ENCODE measurements around the gene ABCB6. TPM values are rescaled to one million over a fixed set of nuclear protein-coding genes. Genes with fewer than 3 reads are reported as not detected.

The ABCB6 gene
- total RNA-seq, 4 donors from 2014 or later, result 18.0 to 42.1 (median 33.3) TPM

DNA sequence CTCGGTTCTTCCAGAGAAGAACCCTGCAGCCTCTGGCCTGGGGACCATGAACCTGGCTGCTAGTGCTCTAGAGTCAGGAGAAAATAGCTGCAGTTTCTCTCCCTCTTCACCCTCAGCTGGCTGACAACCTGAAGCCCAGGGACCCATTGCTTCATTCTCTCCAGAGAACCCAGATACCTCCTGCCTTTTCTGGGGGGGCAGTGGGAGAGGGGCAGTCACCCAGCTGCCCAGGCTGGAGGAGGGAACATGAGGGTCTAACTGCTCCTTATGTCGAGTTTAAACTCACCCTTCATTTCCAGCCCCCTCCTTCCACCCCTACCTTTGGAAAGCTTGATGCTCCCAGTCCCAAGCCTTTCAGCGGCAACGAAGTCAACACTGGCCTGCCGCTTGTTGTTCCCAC, 19.8 kb downstream of the ABCB6 start:
- no peaks in the 10 kb centered on the region for H3K27me3 ChIP-seq
- H3K9me3 ChIP-seq, result no peaks in the 10 kb centered on the region
- no peak overlapping the region for H3K27ac ChIP-seq
- TF ChIP-seq POLR2A (IDR thresholded peaks at IDR 0.05) (no peak), CTCF (IDR thresholded peaks at IDR 0.05) (no peak)
- DNase-seq, result peak in 1 of 3 donors; percentile 26
- H3K4me3 ChIP-seq, result no peak overlapping the region
- no peaks in the 10 kb centered on the region for H3K36me3 ChIP-seq
- H3K4me1 ChIP-seq, result no peaks in the 10 kb centered on the region

DNA sequence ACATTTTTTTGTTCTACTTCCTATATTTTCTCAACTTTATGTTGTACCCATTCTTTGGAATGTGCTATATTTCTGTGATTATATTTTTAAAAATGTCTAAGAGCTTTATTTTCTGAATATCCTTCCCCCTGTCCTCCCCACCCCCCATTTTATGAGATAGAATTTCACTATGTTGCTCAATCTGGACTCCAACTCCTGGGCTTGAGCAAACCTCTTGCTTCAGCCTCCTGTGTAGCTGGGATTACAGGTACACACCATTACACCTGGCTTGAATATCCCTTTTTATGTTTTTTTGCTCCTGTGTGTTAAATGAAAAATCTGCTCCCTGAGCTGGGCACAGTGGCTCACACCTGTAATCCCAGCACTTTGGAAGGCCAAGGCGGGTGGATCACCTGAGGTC, 21.4 kb downstream of the ABCB6 start:
- no peaks in the 10 kb centered on the region for H3K9me3 ChIP-seq
- H3K4me1 ChIP-seq, result no peaks in the 10 kb centered on the region
- TF ChIP-seq CTCF (IDR thresholded peaks at IDR 0.05) (no peak), POLR2A (IDR thresholded peaks at IDR 0.05) (no peak)
- no peaks in the 10 kb centered on the region for H3K27me3 ChIP-seq
- no peak for DNase-seq
- no peaks in the 10 kb centered on the region for H3K36me3 ChIP-seq
- no peak overlapping the region for H3K4me3 ChIP-seq
- no peak overlapping the region for H3K27ac ChIP-seq

- DNase-seq, result peak in 1 of 3 donors; percentile 19
- Histone ChIP-seq H3K4me3 (no peak overlapping the region), H3K9me3 (no peaks in the 10 kb centered on the region), H3K36me3 (peaks cover 0 to 28% (median 0%) of the 10 kb centered on the region in 3 donors), H3K27me3 (no peaks in the 10 kb centered on the region), H3K4me1 (no peaks in the 10 kb centered on the region), H3K27ac (no peak overlapping the region)
- TF ChIP-seq CTCF (IDR thresholded peaks at IDR 0.05) (no peak), POLR2A (IDR thresholded peaks at IDR 0.05) (no peak)
These were observed 31.9 kb downstream of the ABCB6 start for GRCh38 chr2:219186754-219187456.

DNA sequence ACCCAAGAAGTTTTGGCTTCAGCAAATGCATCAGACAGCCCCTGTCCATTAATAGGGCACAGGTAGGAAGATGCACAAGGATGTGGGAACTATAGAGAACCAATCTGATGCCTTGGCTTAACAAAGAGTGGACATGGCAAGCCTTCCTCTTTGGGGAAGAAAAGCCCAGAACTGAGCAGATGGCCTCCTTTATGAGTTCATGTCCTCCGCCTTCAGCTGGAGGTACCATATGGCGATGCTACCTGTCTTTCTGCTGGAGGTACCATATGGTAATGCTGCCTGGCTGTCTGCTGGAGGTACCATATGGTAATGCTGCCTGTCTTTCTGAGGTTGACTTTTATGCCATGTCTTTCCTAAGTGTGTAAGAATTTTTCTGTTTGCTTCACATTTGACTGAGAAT, 34.6 kb downstream of the ABCB6 start:
- no peak overlapping the region for H3K27ac ChIP-seq
- peaks cover 0 to 53% (median 0%) of the 10 kb centered on the region in 3 donors for H3K36me3 ChIP-seq
- DNase-seq, result peak in 1 of 3 donors; percentile 13

DNA sequence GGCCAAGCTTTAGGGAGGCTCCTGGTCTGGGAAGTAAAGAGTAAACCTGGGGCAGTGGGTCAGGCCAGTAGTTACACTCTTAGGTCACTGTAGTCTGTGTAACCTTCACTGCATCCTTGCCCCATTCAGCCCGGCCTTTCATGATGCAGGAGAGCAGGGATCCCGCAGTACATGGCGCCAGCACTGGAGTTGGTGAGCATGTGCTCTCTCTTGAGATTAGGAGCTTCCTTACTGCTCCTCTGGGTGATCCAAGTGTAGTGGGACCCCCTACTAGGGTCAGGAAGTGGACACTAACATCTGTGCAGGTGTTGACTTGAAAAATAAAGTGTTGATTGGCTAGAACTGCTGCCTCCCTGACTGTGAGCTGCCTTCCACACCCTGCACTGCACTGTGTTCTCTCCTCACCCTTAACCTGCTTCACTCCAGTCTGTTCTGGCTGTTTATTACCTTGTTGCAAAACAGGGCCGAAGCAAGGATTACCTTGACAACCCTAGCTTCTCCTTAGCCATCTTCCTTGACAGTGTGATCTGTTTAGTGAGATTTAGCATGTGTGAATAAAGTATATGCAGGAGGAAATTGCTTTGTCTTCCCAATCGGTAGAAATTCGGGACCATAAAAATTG, 35.5 kb downstream of the ABCB6 start:
- Histone ChIP-seq H3K36me3 (peaks cover 0 to 53% (median 0%) of the 10 kb centered on the region in 3 donors), H3K27me3 (no peaks in the 10 kb centered on the region), H3K4me3 (no peak overlapping the region), H3K9me3 (no peaks in the 10 kb centered on the region), H3K4me1 (peaks cover 3 to 14% (median 6%) of the 10 kb centered on the region in 4 donors), H3K27ac (no peak overlapping the region)
- TF ChIP-seq POLR2A (IDR thresholded peaks at IDR 0.05), result no peak
- no peak for TF ChIP-seq CTCF (IDR thresholded peaks at IDR 0.05)
- DNase-seq, result peak in 1 of 3 donors; percentile 25

More for the DNA sequence above, 34.6 kb downstream of the ABCB6 start:
- no peaks in the 10 kb centered on the region for H3K9me3 ChIP-seq
- H3K27me3 ChIP-seq, result no peaks in the 10 kb centered on the region
- peaks cover under 1 to 8% (median 2%) of the 10 kb centered on the region in 4 donors for H3K4me1 ChIP-seq
- TF ChIP-seq POLR2A (IDR thresholded peaks at IDR 0.05), result no peak
- TF ChIP-seq CTCF (IDR thresholded peaks at IDR 0.05), result no peak
- no peak overlapping the region for H3K4me3 ChIP-seq

Measured in Peyer's patch (tissue), 4 donors.